LNCAP (cell line): ENCODE measurements around the gene CTNNA2.

ENCODE experiments used
- TF ChIP-seq, protein P1 (sequence below): fragments of 450-650 bp; IDR thresholded peaks from 2 replicates; pipeline ENCODE4 v1.5.1; 2017; ENCODE audit warnings: mild to moderate bottlenecking

The CTNNA2 gene

DNA sequence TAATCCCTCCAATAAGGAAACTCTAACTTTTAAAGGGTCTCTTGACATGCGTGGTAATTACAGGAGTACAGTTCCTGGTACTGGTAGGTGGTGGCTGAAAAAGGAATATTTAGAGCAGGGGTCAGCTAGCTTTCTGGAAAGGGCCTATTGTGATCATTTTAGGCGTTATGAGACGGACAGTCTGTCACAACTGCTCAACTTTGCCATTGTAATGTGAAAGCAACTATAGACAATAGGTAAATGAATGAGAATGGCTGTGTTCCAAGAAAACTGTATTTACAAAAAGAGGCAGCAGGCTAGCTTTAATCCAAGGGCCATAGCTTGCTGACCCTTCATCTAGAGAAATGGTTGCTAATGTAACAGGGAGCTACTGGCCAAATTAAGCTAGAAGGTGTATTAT lies 969.4 kb downstream of the CTNNA2 start:
- TF ChIP-seq, protein P1, sequence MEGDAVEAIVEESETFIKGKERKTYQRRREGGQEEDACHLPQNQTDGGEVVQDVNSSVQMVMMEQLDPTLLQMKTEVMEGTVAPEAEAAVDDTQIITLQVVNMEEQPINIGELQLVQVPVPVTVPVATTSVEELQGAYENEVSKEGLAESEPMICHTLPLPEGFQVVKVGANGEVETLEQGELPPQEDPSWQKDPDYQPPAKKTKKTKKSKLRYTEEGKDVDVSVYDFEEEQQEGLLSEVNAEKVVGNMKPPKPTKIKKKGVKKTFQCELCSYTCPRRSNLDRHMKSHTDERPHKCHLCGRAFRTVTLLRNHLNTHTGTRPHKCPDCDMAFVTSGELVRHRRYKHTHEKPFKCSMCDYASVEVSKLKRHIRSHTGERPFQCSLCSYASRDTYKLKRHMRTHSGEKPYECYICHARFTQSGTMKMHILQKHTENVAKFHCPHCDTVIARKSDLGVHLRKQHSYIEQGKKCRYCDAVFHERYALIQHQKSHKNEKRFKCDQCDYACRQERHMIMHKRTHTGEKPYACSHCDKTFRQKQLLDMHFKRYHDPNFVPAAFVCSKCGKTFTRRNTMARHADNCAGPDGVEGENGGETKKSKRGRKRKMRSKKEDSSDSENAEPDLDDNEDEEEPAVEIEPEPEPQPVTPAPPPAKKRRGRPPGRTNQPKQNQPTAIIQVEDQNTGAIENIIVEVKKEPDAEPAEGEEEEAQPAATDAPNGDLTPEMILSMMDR = no peak

DNA sequence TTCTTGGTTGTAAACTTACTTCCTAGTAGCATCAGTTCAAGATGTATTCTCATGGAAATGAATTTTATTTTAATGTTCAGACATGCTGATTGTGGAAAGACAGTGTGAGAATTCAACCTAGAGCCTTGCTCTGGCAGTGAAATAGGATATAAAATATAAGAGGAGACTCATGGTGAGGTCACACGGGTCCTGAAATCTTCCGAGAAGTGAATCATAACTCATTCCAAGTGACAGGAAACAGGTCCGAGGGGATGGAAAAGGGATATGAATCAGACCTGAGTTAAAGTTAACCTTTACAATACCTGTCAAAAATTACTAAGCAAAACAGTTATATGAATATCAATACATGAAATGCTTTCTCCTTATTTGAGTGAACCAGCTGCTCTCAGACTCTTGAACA lies 976.9 kb downstream of the CTNNA2 start:
- TF ChIP-seq, protein P1 = no peak

- TF ChIP-seq, protein P1 = no peak
Measured at GRCh38 chr2:80490964-80491363, 978.1 kb downstream of the CTNNA2 start.

DNA sequence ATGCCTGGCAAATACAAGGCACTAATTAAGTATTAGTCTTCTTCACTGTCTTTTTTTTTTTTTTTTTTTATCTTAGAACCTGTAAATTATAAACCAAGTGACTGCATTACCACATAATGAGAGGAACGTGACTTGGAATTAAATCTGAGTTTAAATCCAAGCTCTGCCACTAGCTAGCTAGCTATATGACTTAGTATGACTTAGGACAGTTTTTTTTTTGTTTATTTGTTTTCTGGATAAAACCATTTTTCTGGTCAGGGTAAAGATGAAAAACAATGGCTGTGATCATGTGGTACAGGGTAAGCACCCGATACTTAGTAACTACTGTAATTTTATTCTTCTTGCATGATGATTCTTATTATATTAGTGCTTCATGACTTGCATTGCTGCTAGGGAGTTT lies 983.5 kb downstream of the CTNNA2 start:
- TF ChIP-seq, protein P1 = no peak

DNA sequence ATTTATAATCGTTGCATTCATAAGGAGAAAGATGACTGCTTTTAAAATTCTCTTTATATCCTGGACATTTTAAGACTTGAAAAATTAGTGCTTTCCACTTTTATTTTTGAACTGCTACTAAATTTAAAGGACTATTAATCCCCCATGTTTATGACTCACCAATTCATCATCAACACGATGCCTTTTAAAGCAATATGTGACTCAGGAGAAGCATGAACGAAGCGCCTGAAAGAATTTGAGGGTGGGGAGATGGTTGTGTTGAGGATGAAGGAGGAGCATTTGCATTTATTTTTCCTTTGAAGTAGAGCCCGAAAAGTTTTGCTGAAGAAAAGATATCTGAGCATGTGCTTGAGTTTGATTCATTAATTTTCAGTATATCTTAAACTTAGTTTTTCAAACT lies 983.9 kb downstream of the CTNNA2 start:
- TF ChIP-seq, protein P1 = no peak

DNA sequence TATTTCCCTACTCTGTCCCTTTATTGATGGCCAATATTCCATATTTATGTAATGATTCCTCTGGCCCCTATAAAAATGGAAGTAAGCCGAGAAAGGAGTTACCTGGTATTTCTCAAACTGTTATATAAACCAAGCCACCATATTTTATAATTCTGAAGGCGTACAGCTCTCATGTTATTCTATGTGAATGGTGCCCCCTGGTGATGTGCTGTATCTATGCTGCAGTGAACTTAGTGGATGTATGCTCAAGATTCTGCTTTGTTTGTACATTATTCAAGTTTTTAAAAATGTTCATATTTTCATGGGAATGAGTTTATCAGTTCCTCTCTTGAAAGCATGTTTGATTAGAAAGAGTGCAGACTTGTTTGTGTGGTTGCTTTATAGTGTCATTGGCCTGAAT lies 986.2 kb downstream of the CTNNA2 start:
- TF ChIP-seq, protein P1 = peak; percentile 74

- TF ChIP-seq, protein P1 = no peak
Measured at GRCh38 chr2:80501874-80502624, 989.2 kb downstream of the CTNNA2 start.

DNA sequence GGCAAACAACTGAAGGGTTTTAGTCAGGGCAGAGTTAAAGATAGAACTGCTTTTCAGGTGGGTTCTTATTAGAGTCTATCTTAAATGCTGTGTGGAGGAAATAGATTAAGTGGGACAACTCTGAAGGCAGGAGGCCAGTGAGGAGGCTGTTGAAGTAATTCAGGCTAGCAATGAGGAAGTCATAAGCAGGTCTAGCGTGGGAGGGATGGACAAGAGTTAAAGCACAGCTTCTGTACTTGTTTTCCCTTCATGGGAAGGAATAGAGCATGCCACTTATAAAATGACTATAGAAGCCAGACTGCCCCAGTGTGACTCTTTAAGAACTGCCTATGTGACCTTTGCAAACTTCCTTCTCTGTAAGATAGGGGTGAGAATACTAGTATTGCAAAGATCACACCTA lies 993.7 kb downstream of the CTNNA2 start:
- TF ChIP-seq, protein P1 = no peak
